GM19240 (cell line): ENCODE measurements around the gene TERT.
"Not testable (repeated sequence)": the region's sequence is repeated elsewhere in the genome, so short reads cannot be mapped to it uniquely, and the experiment has no call there.

ENCODE experiments used
- DNase-seq: peaks from one replicate; pipeline ENCODE4 v3.0.0; 2011; ENCODE audit warnings: low spot score; ENCODE audit not compliant: insufficient read length

TERT gene

GRCh38 chr5:1297243-1297642 is 2.4 kb upstream of the TERT start:
- no peak for DNase-seq

GRCh38 chr5:1295650-1296037 is 776 bp upstream of the TERT start:
- no peak for DNase-seq

GRCh38 chr5:1294206-1294834 is 548 bp downstream of the TERT start:
- DNase-seq = no peak

GRCh38 chr5:1293416-1294205 is 1.3 kb downstream of the TERT start:
- DNase-seq = no peak

- DNase-seq = no peak
These were observed 1.9 kb downstream of the TERT start for GRCh38 chr5:1292846-1293415.

GRCh38 chr5:1292139-1292538 is 2.7 kb downstream of the TERT start:
- DNase-seq = no peak

GRCh38 chr5:1291611-1292080 is 3.2 kb downstream of the TERT start:
- no peak for DNase-seq

GRCh38 chr5:1290956-1291355 is 3.9 kb downstream of the TERT start:
- DNase-seq = not testable (repeated sequence)

GRCh38 chr5:1289559-1289958 is 5.3 kb downstream of the TERT start:
- DNase-seq = not testable (repeated sequence)

- no peak for DNase-seq
These were observed 6.2 kb downstream of the TERT start for GRCh38 chr5:1288439-1289335.

- no peak for DNase-seq
These were observed 9.0 kb downstream of the TERT start for GRCh38 chr5:1285883-1286291.

- no peak for DNase-seq
These were observed 9.7 kb downstream of the TERT start for GRCh38 chr5:1285141-1285540.

GRCh38 chr5:1284336-1284970 is 10.4 kb downstream of the TERT start:
- DNase-seq = not testable (repeated sequence)

- DNase-seq = not testable (repeated sequence)
These were observed 11.2 kb downstream of the TERT start for GRCh38 chr5:1283729-1284041.

- DNase-seq = not testable (repeated sequence)
These were observed 11.7 kb downstream of the TERT start for GRCh38 chr5:1282993-1283728.

- DNase-seq = no peak
These were observed 12.5 kb downstream of the TERT start for GRCh38 chr5:1282131-1282992.

- DNase-seq = no peak
These were observed 13.6 kb downstream of the TERT start for GRCh38 chr5:1281038-1281882.

GRCh38 chr5:1280177-1281037 is 14.5 kb downstream of the TERT start:
- no peak for DNase-seq
